ENCODE results near the gene MAPKAP1.
A peak's percentile ranks its signal among the peaks of the same experiment; 100 is the strongest.

MAPKAP1 gene

GRCh38 chr9:125511789-125512660 lies 195.0 kb downstream of the MAPKAP1 start:
- no peak for DNase-seq (ENCODE audit: low spot score)

DNA sequence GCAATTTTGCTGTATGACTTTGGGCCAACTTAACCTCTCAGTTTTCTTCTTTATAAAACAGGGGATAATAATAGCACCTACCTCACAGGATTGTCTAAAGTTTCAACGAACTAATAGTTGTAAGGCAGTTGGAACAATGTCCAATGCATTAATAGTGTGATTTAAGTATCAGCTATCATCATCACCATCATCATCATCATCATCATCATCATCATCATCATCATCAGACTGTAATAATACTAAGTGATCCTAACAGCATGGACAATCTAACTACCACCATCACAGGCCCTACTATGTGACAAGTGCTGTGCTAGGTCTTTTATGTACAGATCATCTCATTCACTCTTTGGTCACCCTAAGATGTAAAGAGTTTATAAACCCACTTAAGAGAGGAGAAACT lies 196.0 kb downstream of the MAPKAP1 start:
- DNase-seq (ENCODE audit: low spot score), result no peak

- peak; percentile 55 for DNase-seq (ENCODE audit: low spot score)
Measured at GRCh38 chr9:125509476-125509875, 197.5 kb downstream of the MAPKAP1 start.

DNA sequence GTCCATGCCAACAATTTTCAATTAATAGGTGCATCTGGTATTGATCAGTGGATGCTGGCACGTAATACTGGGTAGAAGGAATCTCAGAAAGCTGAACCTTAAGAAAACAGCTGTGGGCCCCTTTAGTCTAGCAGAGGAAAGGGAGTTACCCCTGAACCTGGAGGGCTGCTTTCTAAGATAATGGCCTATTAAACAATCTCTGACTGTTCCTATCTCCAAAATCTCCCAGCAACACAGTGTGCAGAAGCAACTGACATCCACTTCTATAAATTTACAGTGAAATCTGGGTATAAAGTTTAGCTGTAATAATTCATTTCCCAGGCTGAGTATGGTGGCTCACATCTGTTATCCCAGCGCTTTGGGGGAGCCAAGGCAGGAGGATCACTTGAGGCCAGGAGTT lies 198.8 kb downstream of the MAPKAP1 start:
- no peak for DNase-seq (ENCODE audit: low spot score)

DNA sequence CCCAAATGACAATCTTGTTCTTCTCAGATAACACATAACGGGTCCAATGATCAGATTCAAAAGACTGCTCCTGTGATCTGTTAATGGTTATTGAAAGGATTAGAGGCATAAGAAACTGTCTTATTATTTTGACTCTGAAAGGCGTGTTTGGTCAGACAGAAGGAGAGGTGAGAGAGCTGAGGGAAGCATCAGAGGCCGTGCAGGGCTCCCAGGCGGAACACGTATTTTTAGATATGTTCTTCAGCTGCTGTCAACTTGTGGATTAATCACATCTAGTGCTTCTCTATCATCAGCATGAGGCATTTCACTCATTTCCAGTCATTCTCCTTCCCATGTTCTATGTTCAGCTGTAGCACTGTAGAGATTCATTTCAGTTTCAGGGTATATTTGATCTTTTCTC lies 199.8 kb downstream of the MAPKAP1 start:
- DNase-seq (ENCODE audit: low spot score), result no peak

DNA sequence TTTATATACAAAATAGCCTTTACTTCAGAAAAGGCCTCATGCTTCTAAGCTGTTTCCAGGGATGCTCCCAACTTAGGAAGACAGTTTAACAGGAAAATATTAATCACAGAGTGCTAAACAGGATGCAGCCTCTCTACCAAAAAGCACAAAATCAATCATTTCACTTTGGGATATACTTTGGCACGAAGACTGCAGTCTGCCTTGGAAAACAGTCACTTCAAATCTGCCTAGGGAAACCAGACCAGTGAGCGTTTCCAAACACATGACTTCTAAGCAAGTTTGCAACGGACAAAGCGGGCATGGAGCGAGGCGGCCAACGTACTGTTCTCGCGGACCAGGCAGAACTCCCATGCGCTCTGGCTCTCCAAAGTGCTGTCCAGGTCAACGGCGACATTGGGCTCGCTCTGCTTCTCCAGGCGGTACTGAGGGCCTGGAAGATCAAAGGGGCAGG lies 201.0 kb downstream of the MAPKAP1 start:
- DNase-seq (ENCODE audit: low spot score), result no peak

GRCh38 chr9:125504616-125505015 lies 202.4 kb downstream of the MAPKAP1 start:
- DNase-seq (ENCODE audit: low spot score), result no peak

DNA sequence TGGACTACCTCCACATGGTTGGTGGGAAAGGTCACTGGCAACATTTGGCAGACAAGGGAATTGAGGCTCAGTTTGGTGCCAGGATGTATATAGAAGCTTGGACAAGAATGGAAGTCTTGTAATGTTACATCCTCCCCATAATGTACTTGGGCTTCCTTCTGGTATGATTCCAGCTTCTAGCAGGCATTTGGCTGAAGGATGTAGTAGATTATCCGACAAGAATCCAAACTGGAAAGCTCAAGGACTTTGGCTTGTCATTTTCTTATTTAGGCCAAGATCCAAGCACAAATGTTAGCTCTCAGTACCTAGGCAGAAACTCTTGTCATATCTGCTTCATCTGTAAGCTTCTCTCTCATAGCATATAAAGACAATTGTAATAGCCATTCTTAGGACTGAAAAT lies 209.1 kb downstream of the MAPKAP1 start:
- no peak for DNase-seq (ENCODE audit: low spot score)

- DNase-seq (ENCODE audit: low spot score), result no peak
Measured at GRCh38 chr9:125497478-125497877, 209.5 kb downstream of the MAPKAP1 start.

DNA sequence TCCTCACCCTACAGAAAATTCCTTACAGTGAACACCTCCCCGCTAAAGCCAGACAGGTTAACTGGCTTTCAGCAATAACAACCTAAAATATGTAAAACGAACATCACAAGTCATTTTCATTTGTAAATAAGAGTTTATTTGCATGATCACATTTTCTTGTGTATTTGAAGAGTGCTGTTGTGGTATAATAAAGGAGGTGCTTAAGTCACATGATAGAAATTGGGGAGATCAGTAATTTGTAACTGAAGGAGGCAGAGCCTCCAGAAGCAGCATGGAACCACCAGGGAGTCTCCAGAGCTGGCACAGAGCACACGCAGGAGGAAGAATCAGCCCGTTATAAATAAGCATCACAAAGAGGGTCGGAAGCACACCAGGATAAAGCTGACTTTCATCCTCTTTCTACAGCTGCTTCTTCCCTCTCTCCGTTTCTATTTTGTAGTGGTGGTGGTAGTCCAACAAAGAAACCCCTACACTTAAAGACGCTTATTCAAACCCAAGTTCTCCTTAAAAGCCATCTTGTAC lies 210.6 kb downstream of the MAPKAP1 start:
- no peak for DNase-seq (ENCODE audit: low spot score)

DNA sequence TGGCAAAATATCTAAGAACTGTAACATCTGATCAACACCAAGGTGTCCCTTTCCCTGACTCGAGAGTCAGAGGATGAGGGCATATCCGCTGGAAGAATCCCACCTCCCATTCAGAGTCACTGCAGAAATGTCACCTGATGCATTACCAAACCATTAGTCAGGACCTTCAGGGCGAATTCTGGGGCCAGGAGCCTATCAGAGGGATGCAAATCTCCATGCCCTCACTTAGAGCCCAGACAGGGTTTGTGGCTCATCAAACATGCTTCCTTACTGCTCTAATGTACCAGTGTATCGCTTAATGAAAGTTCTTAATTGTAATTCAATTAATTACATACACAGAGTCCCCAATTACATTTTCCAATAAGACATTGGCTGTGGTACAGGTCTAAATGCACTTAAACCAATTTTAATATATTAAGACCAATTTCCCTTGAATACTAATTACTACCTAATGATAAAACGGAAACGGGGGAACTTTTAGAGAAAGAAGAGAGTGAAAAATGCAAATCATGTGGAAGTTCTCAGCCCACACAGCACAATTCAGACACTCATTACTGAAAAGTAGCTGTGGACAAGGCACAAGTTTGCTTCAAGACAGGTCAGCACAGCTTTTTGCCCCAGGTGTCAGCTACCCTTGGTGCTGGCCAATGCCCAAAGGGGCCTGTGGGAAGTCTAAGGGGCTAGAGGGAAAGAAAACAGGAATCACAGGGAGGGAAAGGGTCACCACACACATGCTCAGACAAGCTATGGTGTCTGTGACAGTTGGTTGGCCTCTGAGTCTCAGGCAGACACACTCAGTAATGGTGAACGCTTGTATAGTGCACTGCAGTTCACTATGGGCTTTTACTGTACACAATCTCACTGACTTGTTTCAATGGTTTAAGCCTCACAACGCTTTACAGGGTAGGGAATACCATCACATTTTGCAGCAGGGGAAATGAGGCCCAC lies 211.6 kb downstream of the MAPKAP1 start:
- DNase-seq (ENCODE audit: low spot score), result no peak

DNA sequence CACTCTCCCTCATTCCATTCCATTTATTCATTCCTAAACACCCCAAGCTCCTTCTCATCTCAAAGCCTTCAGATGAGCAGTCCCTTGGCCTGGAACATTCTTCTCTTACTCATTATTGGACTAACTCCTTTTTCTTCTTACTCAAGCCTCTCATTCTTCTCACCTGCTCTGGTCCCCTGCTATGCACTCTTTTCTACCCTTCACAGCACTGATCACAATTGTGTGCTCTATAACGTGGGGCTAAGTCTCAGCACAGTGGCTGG lies 212.4 kb downstream of the MAPKAP1 start:
- no peak for DNase-seq (ENCODE audit: low spot score)

DNA sequence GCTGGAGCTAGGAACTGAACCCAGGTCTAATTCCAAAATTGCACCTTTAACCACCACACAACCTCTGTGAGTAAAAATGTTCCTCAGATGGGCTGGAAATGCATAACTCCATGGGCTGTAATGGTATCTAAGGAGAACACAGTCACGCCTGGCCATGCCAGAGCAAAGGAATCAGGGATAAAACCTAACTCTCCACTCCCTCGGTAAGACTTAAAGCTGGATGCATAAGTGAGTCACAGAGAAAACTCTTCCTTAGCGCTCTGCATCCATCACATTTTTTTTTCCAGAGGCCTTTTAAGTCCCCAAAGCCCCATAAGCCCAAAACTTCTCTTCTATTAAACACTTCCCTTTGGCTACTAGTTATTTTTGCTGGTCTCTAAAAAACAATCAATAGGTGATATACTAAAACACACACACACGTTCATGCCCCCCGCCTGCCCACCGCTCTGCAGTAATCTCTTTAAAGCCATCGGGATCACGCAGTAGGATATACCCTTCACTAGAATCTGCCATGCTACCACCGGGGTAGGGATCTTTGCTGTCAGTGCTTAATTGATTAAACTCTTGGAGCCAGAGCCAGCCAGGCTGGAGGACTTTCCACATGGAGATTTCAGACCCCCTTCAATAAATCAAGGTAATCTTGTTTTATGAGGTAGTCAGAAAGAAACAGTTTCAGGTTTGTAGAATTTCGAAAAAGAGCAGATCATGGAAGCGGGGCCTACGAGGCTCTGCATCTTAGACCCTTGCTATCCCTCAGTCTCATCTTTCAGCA lies 212.9 kb downstream of the MAPKAP1 start:
- DNase-seq (ENCODE audit: low spot score), result no peak

GRCh38 chr9:125493384-125493783 lies 213.6 kb downstream of the MAPKAP1 start:
- DNase-seq (ENCODE audit: low spot score), result no peak

DNA sequence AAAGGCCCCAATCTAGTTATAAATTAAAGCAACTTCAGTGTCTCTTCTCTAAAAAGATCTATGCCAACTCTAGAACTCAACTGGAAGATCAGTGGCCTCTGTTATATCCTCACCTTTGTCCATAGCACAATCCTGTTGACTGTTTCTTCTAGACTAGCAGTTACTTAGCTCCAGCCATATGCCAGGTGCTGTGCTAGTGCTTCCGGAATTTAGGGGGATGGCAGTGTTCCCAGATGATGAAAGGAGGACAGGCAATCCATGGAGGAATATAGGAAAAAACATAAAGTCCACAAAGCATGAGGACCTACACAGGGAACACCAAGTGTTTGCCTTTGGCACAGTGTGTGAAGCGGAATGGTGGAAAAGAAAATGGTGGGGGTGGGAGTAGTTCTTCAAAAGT lies 214.3 kb downstream of the MAPKAP1 start:
- DNase-seq (ENCODE audit: low spot score), result no peak

- no peak for DNase-seq (ENCODE audit: low spot score)
Measured at GRCh38 chr9:125487842-125488241, 219.2 kb downstream of the MAPKAP1 start.

DNA sequence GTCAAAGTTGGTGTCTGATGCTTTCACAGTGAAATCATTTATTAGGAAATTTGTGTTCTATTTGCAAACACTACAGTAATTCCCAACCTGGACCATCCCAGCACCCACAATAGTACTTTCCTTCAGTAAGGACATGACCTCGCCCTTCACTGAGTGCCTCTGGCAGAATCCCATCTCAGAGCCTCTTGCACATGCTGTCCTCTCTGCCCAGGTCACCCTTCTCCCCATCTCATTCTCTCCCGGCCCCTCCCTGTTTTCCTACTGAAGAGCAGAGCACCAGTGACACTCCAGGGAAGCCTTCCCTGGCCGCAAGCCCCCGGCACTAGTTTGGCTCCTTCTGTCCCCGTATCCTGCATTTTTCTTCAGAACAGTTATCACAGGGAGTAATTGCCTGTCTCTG lies 220.4 kb downstream of the MAPKAP1 start:
- DNase-seq (ENCODE audit: low spot score), result no peak

DNA sequence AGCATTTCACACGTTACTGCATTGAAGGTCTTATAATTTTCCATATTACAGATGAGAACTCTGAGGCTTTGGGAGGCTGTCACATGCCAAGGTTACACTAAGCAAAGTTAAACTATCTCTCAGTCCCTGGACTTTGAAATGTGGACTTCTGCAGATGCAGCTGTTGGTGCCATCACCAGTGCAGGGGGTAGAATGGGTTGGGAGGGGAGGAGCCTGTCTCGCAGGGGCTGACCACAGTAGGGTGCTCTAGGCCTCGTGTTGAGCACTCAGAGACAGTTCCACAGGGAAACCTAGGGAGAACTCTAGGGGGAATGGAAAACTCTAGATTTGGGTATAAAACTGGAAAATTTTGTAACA lies 220.9 kb downstream of the MAPKAP1 start:
- DNase-seq (ENCODE audit: low spot score), result no peak

DNA sequence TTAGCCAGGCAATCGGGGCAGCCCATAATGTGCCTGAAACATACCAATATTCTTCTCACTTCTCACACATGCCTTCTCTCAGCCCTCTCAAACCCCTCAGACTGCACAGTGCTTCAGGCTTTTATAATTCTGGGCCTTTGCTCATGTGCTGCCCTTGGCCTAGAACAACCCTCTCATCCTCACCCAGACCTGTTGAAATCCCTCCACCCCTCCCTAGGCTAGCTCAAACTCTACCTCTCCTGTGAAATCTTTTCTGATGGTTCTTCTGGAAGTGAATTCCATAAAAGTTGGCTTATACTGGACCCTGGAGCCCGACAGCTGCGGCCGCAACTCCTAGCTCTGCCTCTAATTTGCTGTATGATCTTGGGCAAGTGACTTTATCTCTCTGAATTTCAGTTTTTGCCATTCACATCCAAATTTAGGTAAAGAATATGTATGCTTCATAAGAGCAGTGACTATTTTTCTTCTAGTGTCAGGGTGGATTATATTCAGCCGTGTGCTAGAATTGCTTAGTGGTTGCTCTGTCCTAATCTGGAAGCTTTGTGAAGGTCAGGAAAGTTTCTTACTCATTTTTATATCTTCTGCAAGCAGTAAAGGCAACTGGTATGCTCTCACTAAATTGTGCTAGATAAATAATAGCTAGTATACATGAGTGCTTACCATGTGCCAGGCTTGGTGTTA lies 221.4 kb downstream of the MAPKAP1 start:
- no peak for DNase-seq (ENCODE audit: low spot score)

DNA sequence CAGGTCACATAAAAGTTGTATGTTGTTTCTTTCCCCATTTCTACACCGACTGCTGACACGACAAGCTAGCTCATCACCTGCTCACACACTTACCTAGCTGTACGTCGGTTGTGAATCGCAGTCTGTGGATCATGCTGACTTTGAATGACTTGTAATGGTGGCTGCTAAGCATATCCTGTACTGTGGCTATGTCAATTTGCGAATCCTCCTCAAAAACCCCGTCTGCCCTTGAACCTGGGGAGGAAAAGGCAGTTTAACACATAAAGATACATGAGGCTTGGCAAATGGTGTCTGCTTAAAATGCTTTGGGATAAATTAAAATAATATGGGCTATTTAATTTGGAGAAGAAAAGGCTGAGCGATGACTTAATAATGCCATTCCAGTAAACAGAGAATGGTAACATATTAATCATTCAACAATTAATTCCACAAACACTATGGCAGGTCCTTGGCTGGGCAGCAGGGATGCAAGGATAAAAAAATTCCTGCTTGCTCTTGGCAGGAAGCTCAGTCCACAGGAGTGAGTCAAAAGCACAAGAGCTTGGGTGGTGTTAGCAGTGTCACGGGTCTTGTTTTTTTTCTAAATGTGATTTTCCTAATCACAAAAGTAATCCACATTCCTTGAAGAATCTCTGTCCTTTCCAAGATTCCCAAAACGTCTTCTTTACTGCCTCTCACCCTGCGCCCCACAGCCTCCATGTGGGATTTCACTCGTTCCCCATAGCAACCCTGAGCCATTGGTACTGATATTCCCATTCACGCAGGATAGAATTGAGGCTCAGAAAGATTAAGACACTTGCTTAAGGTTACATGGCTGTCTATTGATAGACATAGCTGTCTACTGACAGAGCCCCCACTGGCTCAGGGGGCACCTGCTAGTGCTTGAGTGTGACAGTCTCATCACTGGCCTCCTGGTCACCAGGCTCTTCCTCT lies 222.4 kb downstream of the MAPKAP1 start:
- DNase-seq (ENCODE audit: low spot score), result peak; percentile 78

- no peak for DNase-seq (ENCODE audit: low spot score)
Measured at GRCh38 chr9:125483697-125484096, 223.3 kb downstream of the MAPKAP1 start.
